BE2C (cell line): ENCODE results near the gene RELN.

Source experiments
- DNase-seq: peaks from one replicate; pipeline ENCODE4 v3.0.0-alpha.2; 2020
- H3K27me3 ChIP-seq: fragments of 250-450 bp; sonication (Bioruptor Pico); 2 replicates; pipeline ENCODE4 v1.5.1; 2020; ENCODE audit warnings: mild to moderate bottlenecking
- H3K36me3 ChIP-seq: fragments of 250-450 bp; sonication (Bioruptor Pico); 2 replicates; pipeline ENCODE4 v1.5.1; 2020; ENCODE audit warnings: mild to moderate bottlenecking
- H3K4me1 ChIP-seq: fragments of 250-450 bp; sonication (Bioruptor Pico); 2 replicates; pipeline ENCODE4 v1.5.1; 2020
- H3K4me3 ChIP-seq: 2 replicates; pipeline ENCODE4 v1.5.1; 2011; ENCODE audit warnings: low read depth, low read length
- H3K9me3 ChIP-seq: fragments of 250-450 bp; sonication (Bioruptor Pico); 2 replicates; pipeline ENCODE4 v1.5.1; 2020
- CTCF ChIP-seq: IDR thresholded peaks from 2 replicates; pipeline ENCODE4 v1.5.1; 2012; ENCODE audit warnings: mild to moderate bottlenecking, low read depth, low read length

Gene RELN

GRCh38 chr7:103445228-103446048 lies 544.0 kb downstream of the RELN start:
- DNase-seq = peak; percentile 61
- Histone ChIP-seq H3K4me1 (peaks cover 3% of the 10 kb centered on the region; the same call in 1 of the 2 replicates), H3K9me3 (no peaks in the 10 kb centered on the region), H3K27me3 (peaks cover 28% of the 10 kb centered on the region), H3K4me3 (peak overlapping the region; percentile 61), H3K36me3 (no peaks in the 10 kb centered on the region)
- no peak for TF ChIP-seq CTCF

GRCh38 chr7:103439661-103440060 lies 549.8 kb downstream of the RELN start:
- Histone ChIP-seq H3K4me3 (no peak overlapping the region), H3K4me1 (no peaks in the 10 kb centered on the region), H3K36me3 (no peaks in the 10 kb centered on the region), H3K9me3 (no peaks in the 10 kb centered on the region), H3K27me3 (peaks cover 5% of the 10 kb centered on the region)
- DNase-seq = no peak
- no peak for TF ChIP-seq CTCF

- Histone ChIP-seq H3K27me3 (no peaks in the 10 kb centered on the region; the same call in 1 of the 2 replicates), H3K9me3 (no peaks in the 10 kb centered on the region), H3K4me1 (no peaks in the 10 kb centered on the region), H3K36me3 (no peaks in the 10 kb centered on the region), H3K4me3 (no peak overlapping the region)
- no peak for TF ChIP-seq CTCF
- DNase-seq = no peak
Measured at GRCh38 chr7:103437623-103438022, 551.8 kb downstream of the RELN start.

- Histone ChIP-seq H3K27me3 (no peaks in the 10 kb centered on the region; the same call in 1 of the 2 replicates), H3K36me3 (no peaks in the 10 kb centered on the region)
- DNase-seq = no peak
Measured at GRCh38 chr7:103432712-103433111, 556.7 kb downstream of the RELN start.

GRCh38 chr7:103425177-103425576 lies 564.3 kb downstream of the RELN start:
- H3K9me3 ChIP-seq = no peaks in the 10 kb centered on the region
- H3K36me3 ChIP-seq = no peaks in the 10 kb centered on the region
- DNase-seq = no peak
- H3K4me3 ChIP-seq = no peak overlapping the region
- H3K4me1 ChIP-seq = no peaks in the 10 kb centered on the region
- H3K27me3 ChIP-seq = no peaks in the 10 kb centered on the region
- peak; percentile 32 for TF ChIP-seq CTCF

More at GRCh38 chr7:103432712-103433111, 556.7 kb downstream of the RELN start:
- H3K9me3 ChIP-seq = no peaks in the 10 kb centered on the region
- H3K4me3 ChIP-seq = no peak overlapping the region
- H3K4me1 ChIP-seq = no peaks in the 10 kb centered on the region
- TF ChIP-seq CTCF = no peak

- Histone ChIP-seq H3K4me3 (no peak overlapping the region), H3K27me3 (no peaks in the 10 kb centered on the region)
- no peak for TF ChIP-seq CTCF
Measured at GRCh38 chr7:103423467-103424179, 565.8 kb downstream of the RELN start.

More at GRCh38 chr7:103423467-103424179, 565.8 kb downstream of the RELN start:
- H3K9me3 ChIP-seq = no peaks in the 10 kb centered on the region
- H3K4me1 ChIP-seq = no peaks in the 10 kb centered on the region
- no peak for DNase-seq
- no peaks in the 10 kb centered on the region for H3K36me3 ChIP-seq
